Endothelial cell of umbilical vein (primary cell): ENCODE results near the gene AQP12A.

Experiments
- EZH2 ChIP-seq: IDR thresholded peaks from 2 replicates; pipeline ENCODE4 v1.6.1; 2012; ENCODE audit warnings: borderline replicate concordance, low read depth, mild to moderate bottlenecking, moderate library complexity, low read length, inconsistent platforms; ENCODE audit not compliant: severe bottlenecking
- GATA2 ChIP-seq: IDR thresholded peaks from 2 replicates; pipeline ENCODE4 v1.7.0; 2011; ENCODE audit warnings: low read depth, mild to moderate bottlenecking, moderate library complexity, mixed read lengths, low read length; ENCODE audit not compliant: insufficient read length, insufficient read depth
- MAX ChIP-seq: IDR thresholded peaks from 2 replicates; pipeline ENCODE4 v1.6.1; 2011; ENCODE audit not compliant: insufficient read depth, insufficient read length
- POLR2A ChIP-seq: IDR thresholded peaks from 2 replicates; pipeline ENCODE4 v1.6.1; 2012; ENCODE audit warnings: low read depth, mild to moderate bottlenecking, control low read depth, low read length
- TF ChIP-seq, protein P1 (sequence below), 2 donors: IDR thresholded peaks; 1 replicate in 1 of 2; 2 replicates in 1 of 2; pipeline ENCODE4 v1.5.1; 2011; ENCODE audit warnings: low read length in 2 of 2, mild to moderate bottlenecking in 2 of 2, moderate library complexity in 2 of 2, control low read depth in 1 of 2, inconsistent platforms in 1 of 2, low read depth in 1 of 2; ENCODE audit not compliant: insufficient read depth in 1 of 2; ENCODE audit errors: extremely low read depth in 1 of 2

- TF ChIP-seq, protein P1, sequence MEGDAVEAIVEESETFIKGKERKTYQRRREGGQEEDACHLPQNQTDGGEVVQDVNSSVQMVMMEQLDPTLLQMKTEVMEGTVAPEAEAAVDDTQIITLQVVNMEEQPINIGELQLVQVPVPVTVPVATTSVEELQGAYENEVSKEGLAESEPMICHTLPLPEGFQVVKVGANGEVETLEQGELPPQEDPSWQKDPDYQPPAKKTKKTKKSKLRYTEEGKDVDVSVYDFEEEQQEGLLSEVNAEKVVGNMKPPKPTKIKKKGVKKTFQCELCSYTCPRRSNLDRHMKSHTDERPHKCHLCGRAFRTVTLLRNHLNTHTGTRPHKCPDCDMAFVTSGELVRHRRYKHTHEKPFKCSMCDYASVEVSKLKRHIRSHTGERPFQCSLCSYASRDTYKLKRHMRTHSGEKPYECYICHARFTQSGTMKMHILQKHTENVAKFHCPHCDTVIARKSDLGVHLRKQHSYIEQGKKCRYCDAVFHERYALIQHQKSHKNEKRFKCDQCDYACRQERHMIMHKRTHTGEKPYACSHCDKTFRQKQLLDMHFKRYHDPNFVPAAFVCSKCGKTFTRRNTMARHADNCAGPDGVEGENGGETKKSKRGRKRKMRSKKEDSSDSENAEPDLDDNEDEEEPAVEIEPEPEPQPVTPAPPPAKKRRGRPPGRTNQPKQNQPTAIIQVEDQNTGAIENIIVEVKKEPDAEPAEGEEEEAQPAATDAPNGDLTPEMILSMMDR (IDR thresholded peaks at IDR 0.05; ENCODE audit: extremely low read depth in 1 of 2, insufficient read depth in 1 of 2, low read depth in 1 of 2, low read length in 2 of 2) = no peak
- TF ChIP-seq EZH2 = no peak
- TF ChIP-seq POLR2A = no peak
- TF ChIP-seq MAX = no peak
- TF ChIP-seq GATA2 = no peak
Measured at GRCh38 chr2:240731178-240731545, 39.5 kb downstream of the AQP12A start.
